GM23338 (cell line): Measurements from ENCODE around the gene SP140L. TPM values are rescaled to one million over a fixed set of nuclear protein-coding genes. Genes with fewer than 3 reads are reported as not detected.
"Not testable (repeated sequence)": the region's sequence is repeated elsewhere in the genome, so short reads cannot be mapped to it uniquely, and the experiment has no call there.

Experiments
- ATAC-seq: fragments of 200-7000 bp; cut with Tn5 transposase; 3 replicates; pipeline ENCODE4 v1.9.1; 2020
- DNase-seq: peaks from one replicate; pipeline ENCODE4 v3.0.0-alpha.2; 2015; ENCODE audit warnings: low spot score
- H2AFZ ChIP-seq: fragments of 200-600 bp; sonication (generic); 2 replicates; pipeline ENCODE4 v1.8.0; 2016; ENCODE audit warnings: antibody characterized with exemption, mild to moderate bottlenecking, moderate library complexity
- H3F3A ChIP-seq: fragments of 200-600 bp; sonication (generic); replicated peaks from 2 replicates; pipeline ENCODE4 v1.8.0; 2017; ENCODE audit warnings: antibody characterized with exemption, mixed run types, low read depth
- H3K27ac ChIP-seq: fragments of 200-600 bp; sonication (generic); 2 replicates; pipeline ENCODE4 v1.6.1; 2016; ENCODE audit warnings: low read depth
- H3K27me3 ChIP-seq: fragments of 200-600 bp; sonication (generic); 2 replicates; pipeline ENCODE4 v1.8.0; 2016; ENCODE audit warnings: mild to moderate bottlenecking, mixed run types, moderate library complexity; ENCODE audit not compliant: insufficient read depth
- H3K36me3 ChIP-seq: fragments of 200-600 bp; sonication (generic); 2 replicates; pipeline ENCODE4 v1.8.0; 2016; ENCODE audit warnings: mild to moderate bottlenecking; ENCODE audit not compliant: insufficient read depth
- H3K4me1 ChIP-seq: fragments of 200-600 bp; sonication (generic); 2 replicates; pipeline ENCODE4 v1.8.0; 2016; ENCODE audit warnings: mild to moderate bottlenecking, moderate library complexity; ENCODE audit not compliant: insufficient read depth
- H3K4me2 ChIP-seq: fragments of 200-600 bp; sonication (generic); 2 replicates; pipeline ENCODE4 v1.7.1; 2017; ENCODE audit warnings: mixed run types
- H3K4me3 ChIP-seq: fragments of 200-600 bp; sonication (generic); 2 replicates; pipeline ENCODE4 v1.6.1; 2016; ENCODE audit warnings: mixed run types
- H3K79me2 ChIP-seq: fragments of 200-600 bp; sonication (generic); replicated peaks from 2 replicates; pipeline ENCODE4 v1.8.0; 2017; ENCODE audit warnings: mild to moderate bottlenecking; ENCODE audit not compliant: insufficient read depth
- H3K9me2 ChIP-seq: fragments of 200-600 bp; sonication (generic); 2 replicates; pipeline ENCODE4 v1.8.0; 2017; ENCODE audit not compliant: insufficient read depth
- H4K20me1 ChIP-seq: fragments of 200-600 bp; sonication (generic); replicated peaks from 2 replicates; pipeline ENCODE4 v1.8.0; 2017; ENCODE audit warnings: mild to moderate bottlenecking; ENCODE audit not compliant: insufficient read depth
- H3K27ac Mint-ChIP-seq: 2 replicates; pipeline ENCODE4 v1.8.0; 2020; ENCODE audit warnings: inconsistent platforms, mild to moderate bottlenecking, moderate library complexity, mixed read lengths
- H3K27me3 Mint-ChIP-seq: 3 replicates; pipeline ENCODE4 v1.8.0; 2022; ENCODE audit warnings: low read depth, mild to moderate bottlenecking, moderate library complexity, mixed read lengths, inconsistent platforms; ENCODE audit not compliant: insufficient read depth, poor library complexity
- H3K36me3 Mint-ChIP-seq: 3 replicates; pipeline ENCODE4 v1.8.0; 2021; ENCODE audit warnings: low read depth, mild to moderate bottlenecking, inconsistent platforms, moderate library complexity, mixed read lengths
- H3K4me1 Mint-ChIP-seq: 3 replicates; pipeline ENCODE4 v1.8.0; 2020; ENCODE audit warnings: mild to moderate bottlenecking, inconsistent platforms, mixed read lengths
- H3K4me3 Mint-ChIP-seq: 3 replicates; pipeline ENCODE4 v1.8.0; 2021; ENCODE audit warnings: moderate library complexity, mild to moderate bottlenecking, inconsistent platforms, mixed read lengths
- H3K9me3 Mint-ChIP-seq: 3 replicates; pipeline ENCODE4 v1.8.0; 2020; ENCODE audit warnings: moderate library complexity, mild to moderate bottlenecking, inconsistent platforms, mixed read lengths
- CREB1 ChIP-seq: fragments of 250-450 bp; sonication (Bioruptor Pico); IDR thresholded peaks from 2 replicates; pipeline ENCODE4 v1.5.0; 2020; ENCODE audit warnings: low read depth, mild to moderate bottlenecking, moderate library complexity
- EZH2 ChIP-seq: fragments of 200-600 bp; sonication (generic); IDR thresholded peaks from one replicate; pipeline ENCODE4 v1.8.0; 2017; ENCODE audit warnings: antibody characterized with exemption, mild to moderate bottlenecking, low read depth; ENCODE audit not compliant: unreplicated experiment
- EZH2phosphoT487 ChIP-seq: fragments of 200-600 bp; sonication (generic); IDR thresholded peaks from one replicate; pipeline ENCODE4 v1.8.1; 2018; ENCODE audit warnings: antibody characterized with exemption; ENCODE audit not compliant: unreplicated experiment
- JUNB ChIP-seq: IDR thresholded peaks from one replicate; pipeline ENCODE4 v1.6.1; 2016; ENCODE audit warnings: antibody characterized with exemption; ENCODE audit not compliant: unreplicated experiment
- STAT1 ChIP-seq: IDR thresholded peaks from one replicate; pipeline ENCODE4 v1.6.1; 2016; ENCODE audit warnings: antibody characterized with exemption; ENCODE audit not compliant: unreplicated experiment
- ZNF462 ChIP-seq: fragments of 250-450 bp; sonication (Bioruptor Pico); IDR thresholded peaks from 2 replicates; pipeline ENCODE4 v1.5.0; 2020; ENCODE audit warnings: mild to moderate bottlenecking, moderate library complexity
- polyA plus RNA-seq: library from polyadenylated mRNA; unstranded; fragments of >200 nt; fragmentation: Nextera tagmentation; extraction: Ambion mirVana; gene quantifications from 2 replicates; pipeline ENCODE4 v1.2.1, GENCODE V29; 2016
- total RNA-seq: library from RNA; depleted of rRNA; stranded (reverse); fragments of >200 nt; shearing (Covaris generic); gene quantifications from 2 replicates; pipeline ENCODE4 v1.2.3, GENCODE V29; 2014

Gene SP140L
- total and polyA plus RNA-seq, 2 experiments from 2014 or later: 1.3 to 1.7 TPM

- ATAC-seq: no peak
- Histone ChIP-seq H3K4me2 (no peak overlapping the region), H3K4me3 (no peak overlapping the region), H3K27ac (no peak overlapping the region), H3K4me1 (no peaks in the 10 kb centered on the region), H3K27me3 (peaks cover 6% of the 10 kb centered on the region), H3K9me2 (peaks cover 4% of the 10 kb centered on the region; the same call in 1 of the 2 replicates), H2AFZ (no peak overlapping the region), H4K20me1 (no peaks in the 10 kb centered on the region), H3K36me3 (no peaks in the 10 kb centered on the region), H3F3A (no peaks in the 10 kb centered on the region), H3K79me2 (no peaks in the 10 kb centered on the region)
- TF ChIP-seq JUNB (no peak), EZH2phosphoT487 (no peak)
- peaks cover 3% of the 10 kb centered on the region for H3K27me3 Mint-ChIP-seq
- no peak for DNase-seq
- no peaks in the 10 kb centered on the region for H3K36me3 Mint-ChIP-seq
- peaks cover 4% of the 10 kb centered on the region for H3K4me1 Mint-ChIP-seq
- H3K4me3 Mint-ChIP-seq: no peak overlapping the region
- H3K9me3 Mint-ChIP-seq: no peaks in the 10 kb centered on the region
- no peak overlapping the region for H3K27ac Mint-ChIP-seq
Measured at GRCh38 chr2:230405824-230406223, 78.8 kb downstream of the SP140L start.

DNA sequence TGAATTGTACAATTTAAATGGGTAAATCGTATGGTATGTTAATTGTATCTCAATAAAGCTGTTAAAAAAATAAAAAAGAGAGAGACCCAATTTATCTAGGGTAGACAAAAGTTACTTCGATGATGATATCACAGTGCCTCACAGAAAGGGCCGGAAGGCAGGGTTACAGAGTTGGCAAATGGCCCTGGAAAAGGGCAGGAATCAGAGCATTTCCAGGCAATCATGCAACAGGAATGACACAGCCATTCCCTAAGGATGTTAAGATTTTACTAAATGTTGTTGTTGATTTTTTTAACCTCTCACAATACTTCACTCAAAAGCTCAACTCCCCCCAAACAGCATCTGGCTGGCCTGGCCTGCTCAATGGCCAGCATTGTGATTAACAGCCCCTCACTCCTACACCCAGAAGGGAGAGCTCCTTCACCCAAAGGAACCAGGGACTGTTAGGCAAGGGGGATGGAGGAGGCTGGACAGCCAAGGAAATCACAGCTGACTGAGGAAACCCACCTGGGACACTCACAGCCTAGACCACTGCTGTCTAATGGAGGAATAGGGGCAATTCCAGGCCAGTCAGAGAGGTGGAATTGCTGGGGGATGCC is 81.3 kb downstream of the SP140L start:
- Histone ChIP-seq H3F3A (no peaks in the 10 kb centered on the region), H3K36me3 (no peaks in the 10 kb centered on the region), H3K9me2 (peaks cover 4% of the 10 kb centered on the region; the same call in 1 of the 2 replicates), H3K4me2 (no peak overlapping the region), H3K79me2 (no peaks in the 10 kb centered on the region), H3K4me1 (no peaks in the 10 kb centered on the region), H3K27me3 (peaks cover 20% of the 10 kb centered on the region), H3K27ac (no peak overlapping the region), H3K4me3 (no peak overlapping the region), H2AFZ (no peak overlapping the region), H4K20me1 (no peaks in the 10 kb centered on the region)
- peaks cover 2% of the 10 kb centered on the region; the same call in 2 of the 3 replicates for H3K4me1 Mint-ChIP-seq
- no peaks in the 10 kb centered on the region for H3K36me3 Mint-ChIP-seq
- DNase-seq (no peak), ATAC-seq (no peak)
- no peak overlapping the region for H3K27ac Mint-ChIP-seq
- no peaks in the 10 kb centered on the region; the same call in 2 of the 3 replicates for H3K9me3 Mint-ChIP-seq
- TF ChIP-seq EZH2: no peak
- peaks cover 25% of the 10 kb centered on the region for H3K27me3 Mint-ChIP-seq
- no peak overlapping the region for H3K4me3 Mint-ChIP-seq

DNA sequence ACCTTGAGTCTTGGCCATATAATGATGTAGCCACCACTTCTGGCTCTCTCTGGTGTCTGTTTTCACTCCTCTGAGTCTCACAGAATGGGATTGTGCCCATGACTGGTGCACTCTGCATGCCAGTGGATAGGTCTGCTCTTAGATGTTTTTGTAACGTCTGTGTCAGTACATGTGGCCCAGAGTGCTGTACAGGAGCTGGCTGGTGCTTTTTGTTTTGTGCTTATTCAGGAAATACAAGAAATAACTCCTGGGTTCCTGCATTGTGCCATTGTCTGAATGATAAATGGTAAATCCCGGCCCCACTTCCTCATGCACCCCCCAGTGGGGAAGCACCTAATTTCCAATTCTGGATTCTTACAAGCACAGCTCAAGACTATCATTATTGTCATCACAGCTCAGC is 82.3 kb downstream of the SP140L start:
- not testable (repeated sequence) for H3K9me2 ChIP-seq, H3K4me3 ChIP-seq, H3K4me1 ChIP-seq, H4K20me1 ChIP-seq, H3K27ac ChIP-seq, H3K79me2 ChIP-seq, H3K4me1 Mint-ChIP-seq, H3K4me3 Mint-ChIP-seq, H3F3A ChIP-seq, H3K27ac Mint-ChIP-seq, H3K4me2 ChIP-seq, H2AFZ ChIP-seq, H3K36me3 ChIP-seq, H3K36me3 Mint-ChIP-seq, H3K9me3 Mint-ChIP-seq, ATAC-seq, DNase-seq
- H3K27me3 ChIP-seq: peaks cover 20% of the 10 kb centered on the region
- peaks cover 26% of the 10 kb centered on the region for H3K27me3 Mint-ChIP-seq

DNA sequence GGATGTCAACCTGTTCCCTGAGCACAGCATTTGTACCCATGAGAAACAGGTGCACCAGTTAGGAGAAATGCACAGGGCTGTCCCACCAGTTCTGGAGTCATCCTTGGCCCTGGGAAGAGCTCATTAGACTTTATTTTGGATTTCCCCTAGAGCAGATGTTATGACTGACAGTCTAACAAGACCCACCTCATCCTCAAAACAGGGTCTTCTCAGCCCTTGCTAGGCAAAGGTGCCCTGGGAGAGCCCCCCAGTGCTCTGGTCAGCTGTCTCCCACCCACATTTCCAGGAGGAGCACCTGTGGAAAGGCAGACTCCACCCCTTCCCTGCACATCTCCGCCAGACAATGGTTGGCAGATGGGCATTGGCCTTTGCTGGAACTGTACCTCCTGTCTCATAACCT is 83.3 kb downstream of the SP140L start:
- Mint-ChIP-seq H3K27me3 (peaks cover 26% of the 10 kb centered on the region), H3K9me3 (no peaks in the 10 kb centered on the region; the same call in 2 of the 3 replicates), H3K27ac (no peak overlapping the region), H3K36me3 (no peaks in the 10 kb centered on the region), H3K4me3 (no peak overlapping the region), H3K4me1 (peaks cover 2% of the 10 kb centered on the region; the same call in 2 of the 3 replicates)
- Histone ChIP-seq H3K27ac (no peak overlapping the region), H3K36me3 (no peaks in the 10 kb centered on the region), H3K79me2 (no peaks in the 10 kb centered on the region), H3K4me2 (no peak overlapping the region), H3K27me3 (peaks cover 20% of the 10 kb centered on the region), H4K20me1 (no peaks in the 10 kb centered on the region), H3K9me2 (peaks cover 4% of the 10 kb centered on the region), H3K4me3 (no peak overlapping the region), H2AFZ (no peak overlapping the region), H3F3A (no peaks in the 10 kb centered on the region), H3K4me1 (no peaks in the 10 kb centered on the region)
- ATAC-seq: no peak
- no peak for DNase-seq
- TF ChIP-seq CREB1 (CRISPR knock-in tag): no peak
- TF ChIP-seq ZNF462 (CRISPR knock-in tag): no peak
- TF ChIP-seq STAT1: no peak
